C1 segment of cervical spinal cord (tissue), 14 donors: ENCODE results near the gene RPL36AL.
"Not testable (repeated sequence)": the region's sequence is repeated elsewhere in the genome, so short reads cannot be mapped to it uniquely, and the experiment has no call there.

Experiments
- DNase-seq, 14 donors: peaks; one replicate each; lab custom pipeline; 2025; lab: John Stamatoyannopoulos, UW

The RPL36AL gene

DNA sequence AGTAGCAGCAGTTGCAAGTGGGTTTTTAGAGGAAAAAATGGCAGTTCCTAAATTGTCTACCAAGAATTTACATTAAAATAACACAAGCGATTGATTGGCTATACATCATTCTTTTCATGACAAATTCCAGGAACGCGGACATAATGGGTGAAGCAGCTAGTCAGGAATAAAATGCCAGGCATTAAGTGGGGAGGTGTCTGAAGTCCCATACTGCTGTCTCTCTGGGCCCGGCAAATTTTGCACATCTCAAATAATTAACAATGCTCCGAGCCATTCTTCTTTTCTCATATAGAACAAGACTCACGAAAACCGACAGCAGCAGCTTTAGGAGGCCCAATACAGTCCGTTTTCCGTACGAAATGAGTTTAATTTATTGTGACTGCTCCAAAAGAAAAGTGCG is 696 bp downstream of the RPL36AL start:
- no peak for DNase-seq

GRCh38 chr14:49619273-49619672 is 1.2 kb downstream of the RPL36AL start:
- DNase-seq: not testable (repeated sequence)

DNA sequence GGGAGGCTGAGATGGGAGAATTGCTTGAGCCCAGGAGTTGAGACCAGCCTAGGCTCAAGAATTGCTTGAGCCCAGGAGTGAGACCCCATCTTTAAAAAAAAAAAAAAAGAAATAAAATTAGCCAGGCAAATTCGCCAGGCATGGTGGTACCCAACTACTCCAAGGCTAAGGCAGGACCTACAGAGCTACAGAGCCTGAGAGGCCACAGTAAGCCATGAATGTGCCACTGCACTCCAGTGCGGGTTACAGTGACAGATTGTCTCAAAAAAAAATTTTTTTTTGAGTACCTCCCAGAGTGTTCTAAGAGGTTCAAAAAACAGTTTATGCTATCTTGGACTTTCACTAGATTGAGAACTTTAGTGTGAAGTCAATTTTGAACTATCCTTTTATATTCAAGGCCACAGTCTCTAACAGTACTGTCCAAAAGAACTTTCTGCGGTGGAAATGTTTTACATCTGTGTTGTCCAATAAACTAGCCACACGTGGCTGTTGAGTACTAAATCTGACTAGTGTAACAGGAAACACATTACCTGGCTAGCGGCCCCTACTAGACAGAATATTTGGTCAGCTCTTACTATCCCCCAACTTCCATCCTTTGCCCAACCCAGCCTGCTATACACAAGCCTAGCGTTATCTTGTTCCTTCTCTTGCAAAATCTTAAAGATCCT is 2.4 kb downstream of the RPL36AL start:
- no peak for DNase-seq

GRCh38 chr14:49615776-49616175 is 4.7 kb downstream of the RPL36AL start:
- DNase-seq: no peak

- DNase-seq: no peak
These were observed 6.2 kb downstream of the RPL36AL start for GRCh38 chr14:49614196-49614595.

DNA sequence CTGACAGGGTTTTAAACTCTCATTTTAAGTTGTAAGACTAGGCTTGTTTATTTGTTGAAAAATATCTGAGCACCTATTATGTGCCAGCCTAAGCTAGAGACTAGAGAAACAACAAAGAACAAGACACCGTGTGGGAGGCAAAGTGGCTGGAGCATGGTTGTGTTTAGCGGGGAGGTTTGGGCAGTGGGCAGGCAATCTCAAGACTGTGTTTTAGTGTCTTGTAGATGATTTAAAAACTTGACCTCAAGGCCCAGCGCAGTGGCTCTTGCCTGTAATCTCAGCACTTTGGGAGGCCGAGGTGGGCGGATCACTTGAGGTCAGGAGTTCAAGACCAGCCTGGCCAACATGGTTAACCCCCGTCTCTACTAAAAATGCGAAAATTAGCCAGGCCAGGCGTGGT is 7.8 kb downstream of the RPL36AL start:
- no peak for DNase-seq

GRCh38 chr14:49612251-49612650 is 8.2 kb downstream of the RPL36AL start:
- DNase-seq: no peak

DNA sequence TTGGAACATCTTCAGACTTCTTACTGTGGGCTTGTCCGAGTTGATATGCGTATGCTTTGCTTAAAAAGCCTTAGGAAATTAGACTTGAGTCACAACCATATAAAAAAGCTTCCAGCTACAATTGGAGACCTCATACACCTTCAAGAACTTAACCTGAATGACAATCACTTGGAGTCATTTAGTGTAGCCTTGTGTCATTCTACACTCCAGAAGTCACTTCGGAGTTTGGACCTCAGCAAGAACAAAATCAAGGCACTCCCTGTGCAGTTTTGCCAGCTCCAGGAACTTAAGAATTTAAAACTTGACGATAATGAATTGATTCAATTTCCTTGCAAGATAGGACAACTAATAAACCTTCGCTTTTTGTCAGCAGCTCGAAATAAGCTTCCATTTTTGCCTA is 12.8 kb downstream of the RPL36AL start:
- no peak for DNase-seq

- DNase-seq: peak; percentile 50 to 86 (median 68)
These were observed 21.7 kb downstream of the RPL36AL start, which contains the start of gene LRR1 for GRCh38 chr14:49598485-49599300. TSS of gene LRR1 (plus strand) at chr14:49598940. CDS start at chr14:49599021, 81 bp downstream.

- peak in 3 of 14 donors; percentile 31 to 44 (median 33) for DNase-seq
These were observed 22.3 kb downstream of the RPL36AL start for GRCh38 chr14:49598189-49598484.

DNA sequence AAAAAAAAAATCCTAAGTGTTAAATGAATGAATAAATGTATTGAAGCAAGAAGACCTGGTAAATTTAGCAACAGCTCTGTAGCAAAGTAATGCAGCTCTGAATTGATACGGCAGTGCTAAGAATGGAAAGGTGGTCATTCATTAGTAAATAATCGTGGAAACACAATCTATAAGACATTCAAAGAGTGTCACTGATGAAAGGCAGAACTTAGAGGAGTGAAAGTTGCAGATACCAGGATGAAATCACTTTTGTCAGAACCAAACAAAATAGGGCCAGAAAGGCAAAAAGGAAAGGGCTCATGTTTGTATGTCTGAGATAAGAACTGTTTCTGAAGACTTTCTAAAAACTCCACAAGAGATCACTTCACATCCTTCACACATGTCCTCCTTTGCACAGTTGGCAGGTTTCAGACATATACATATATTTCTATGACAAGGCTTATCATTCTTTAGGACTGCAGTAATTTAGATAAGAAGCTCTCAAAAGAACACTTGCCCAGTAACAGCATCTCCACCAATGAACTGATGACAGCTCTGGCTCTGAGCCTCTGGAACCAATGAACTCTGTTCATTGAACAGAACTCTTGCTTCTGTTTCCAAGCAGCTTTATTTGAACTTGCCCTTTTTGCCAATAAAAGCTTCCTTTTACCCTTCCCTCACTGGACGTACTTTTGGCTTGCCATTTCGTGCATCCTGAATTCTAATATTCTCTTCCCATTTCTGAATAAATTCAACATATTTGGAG is 25.9 kb downstream of the RPL36AL start:
- DNase-seq: peak in 2 of 14 donors; percentile 1 to 6

GRCh38 chr14:49593016-49593415 is 27.4 kb downstream of the RPL36AL start:
- DNase-seq: no peak

GRCh38 chr14:49589387-49589786 is 31.0 kb downstream of the RPL36AL start:
- DNase-seq: no peak

DNA sequence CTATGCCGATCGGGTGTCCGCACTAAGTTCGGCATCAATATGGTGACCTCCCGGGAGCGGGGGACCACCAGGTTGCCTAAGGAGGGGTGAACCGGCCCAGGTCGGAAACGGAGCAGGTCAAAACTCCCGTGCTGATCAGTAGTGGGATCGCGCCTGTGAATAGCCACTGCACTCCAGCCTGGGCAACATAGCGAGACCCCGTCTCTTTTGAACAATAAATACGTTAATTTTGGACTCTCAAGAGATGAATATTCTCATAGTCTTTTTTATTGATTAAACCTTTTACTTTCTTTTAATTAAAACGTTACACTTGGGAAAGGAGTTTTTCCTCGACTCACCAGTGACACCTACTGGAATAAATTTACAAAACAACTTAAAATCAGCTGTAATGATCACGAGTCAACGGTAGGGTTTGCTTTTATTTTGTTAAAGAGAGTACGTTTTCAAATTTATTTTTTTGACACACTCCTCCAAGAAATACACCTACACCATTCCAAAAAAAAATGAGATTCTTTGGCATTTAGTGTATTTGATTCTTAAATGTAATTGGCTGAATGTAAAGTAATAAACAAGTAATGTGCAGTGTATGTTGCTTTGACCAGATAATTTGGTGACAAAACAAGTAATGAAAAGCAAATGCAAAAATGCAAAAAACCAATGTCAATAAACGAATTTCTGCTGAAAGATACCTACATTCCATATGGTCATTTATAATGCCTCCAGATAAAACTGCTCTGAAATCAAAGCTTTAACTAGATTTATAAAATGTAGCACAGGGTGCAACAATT is 33.6 kb downstream of the RPL36AL start:
- DNase-seq: peak in 5 of 14 donors; percentile 30 to 53 (median 38)

DNA sequence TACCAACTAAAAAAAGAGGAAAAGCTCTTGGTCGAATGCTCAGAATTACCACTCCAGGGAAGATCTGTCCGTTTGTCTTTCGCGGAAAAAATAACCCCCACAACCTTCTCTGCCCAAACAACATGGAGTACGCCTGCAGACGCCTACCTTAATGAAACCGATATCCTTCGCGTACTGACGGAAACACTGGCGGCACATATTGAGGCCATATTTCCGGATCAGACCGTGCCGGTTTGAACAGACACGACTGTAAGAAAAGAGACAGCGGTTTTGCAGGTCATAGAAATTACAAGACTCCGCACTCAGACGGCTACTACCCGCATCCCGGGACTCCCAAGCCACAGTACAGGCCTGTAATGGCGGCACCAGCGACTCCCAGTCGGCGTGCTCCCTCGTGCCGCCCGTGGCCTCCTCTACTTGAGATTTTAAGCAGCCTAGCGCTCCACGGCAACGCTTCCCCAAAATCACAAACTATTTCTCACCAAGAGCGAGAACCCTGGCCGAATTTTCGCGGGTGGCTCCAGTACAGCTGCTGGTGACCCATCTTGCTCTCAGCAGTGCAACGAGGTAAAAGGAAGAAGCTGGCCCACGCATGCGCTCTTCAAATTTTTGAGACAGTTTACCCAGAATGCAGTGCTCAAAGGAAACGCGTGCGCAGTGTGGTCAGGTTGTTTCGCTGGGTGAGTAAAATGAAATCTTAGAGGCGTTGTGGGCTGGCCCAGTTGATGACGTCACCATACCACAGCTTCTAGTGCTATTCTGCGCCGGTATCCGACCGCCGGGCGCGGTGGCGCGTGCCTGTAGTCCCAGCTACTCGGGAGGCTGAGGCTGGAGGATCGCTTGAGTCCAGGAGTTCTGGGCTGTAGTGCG is 34.4 kb downstream of the RPL36AL start, which contains the start of gene RPS29:
Gene RPS29, minus strand, starts transcription at position 578 of the 870 bp plus-strand sequence. Its CDS starts 34 bp downstream, at position 544.
- peak; percentile 71 to 98 (median 96) for DNase-seq

GRCh38 chr14:49584981-49585640 is 35.3 kb downstream of the RPL36AL start:
- DNase-seq: not testable (repeated sequence)

DNA sequence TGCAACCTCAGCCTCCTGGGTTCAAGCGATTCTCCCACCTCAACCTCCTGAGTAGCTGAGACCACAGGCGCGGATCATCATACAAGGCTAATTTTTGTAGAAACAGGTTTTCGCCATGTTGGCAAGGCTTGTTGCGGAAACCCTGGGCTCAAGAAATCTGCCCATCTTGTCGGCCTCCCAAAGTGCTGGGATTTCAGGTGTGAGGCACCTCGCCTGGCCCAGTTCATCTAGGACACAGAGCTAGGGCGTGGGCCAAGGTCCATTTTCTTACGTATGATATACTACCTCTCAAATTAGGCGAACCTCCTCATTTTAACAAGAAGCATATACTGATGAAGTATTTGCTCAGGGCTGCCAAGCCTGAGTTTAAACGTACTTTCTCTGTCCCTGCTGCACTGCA is 36.4 kb downstream of the RPL36AL start:
- DNase-seq: peak in 1 of 14 donors; percentile 1

GRCh38 chr14:49583629-49584028 is 36.8 kb downstream of the RPL36AL start:
- no peak for DNase-seq

- DNase-seq: no peak
These were observed 38.1 kb downstream of the RPL36AL start for GRCh38 chr14:49582113-49582977.
